DOHH2 (cell line): ENCODE results near the gene FAM217B.

Source experiments
- CTCF ChIP-seq: fragments of 200-600 bp; sonication (generic); IDR thresholded peaks from one replicate; pipeline ENCODE4 v1.5.1; 2014; ENCODE audit warnings: antibody characterized with exemption, mild to moderate bottlenecking, low read depth, low read length; ENCODE audit not compliant: poor library complexity, severe bottlenecking
- EZH2phosphoT487 ChIP-seq: fragments of 200-600 bp; sonication (generic); IDR thresholded peaks from 2 replicates; pipeline ENCODE4 v1.6.1; 2017; ENCODE audit warnings: borderline replicate concordance, mild to moderate bottlenecking, antibody characterized with exemption, low read length, moderate library complexity, mixed read lengths

- no peak for TF ChIP-seq CTCF
- no peak for TF ChIP-seq EZH2phosphoT487
These were observed 17.9 kb downstream of the FAM217B start, which contains the start of gene CDH26 for GRCh38 chr20:59958123-59958522.
